Vein endothelial cell (primary cell): ENCODE measurements around the gene HMGN3. TPM values are rescaled to one million over a fixed set of nuclear protein-coding genes. Genes with fewer than 3 reads are reported as not detected.

Experiments used
- total RNA-seq: library from RNA; depleted of rRNA; stranded (reverse); fragments of >200 nt; gene quantifications from 2 replicates; pipeline ENCODE4 v1.2.3, GENCODE V29; 2012

Gene HMGN3
- 41.3 and 42.1 TPM in 2 replicates for total RNA-seq

GRCh38 chr6:79234150-79235022 is at the start of gene HMGN3:
Gene HMGN3, minus strand, starts transcription at chr6:79234682.

Other genes starting within 250 kb of the HMGN3 start
- 21.6 and 32.5 TPM in 2 replicates for gene PHIP, start 156.4 kb downstream of the HMGN3 start, total RNA-seq